Activated T-helper 1 cell treated with anti-CD3 and anti-CD28 coated beads, Interleukin-12 subunit alpha, Interleukin-12 subunit beta, Interleukin-2, Interleukin-4 antibody, amounts not matched to agents 30 ng/mL and 10 ng/mL and 1 ng/mL, durations not matched to agents 14 hours and 24 hours and 36 hours (primary cell): ENCODE data around the gene PAK5. TPM values are rescaled to one million over a fixed set of nuclear protein-coding genes. Genes with fewer than 3 reads are reported as not detected.

Experiments used
- DNase-seq: peaks from one replicate; pipeline ENCODE4 v3.0.0; 2021; ENCODE audit warnings: low spot score
- H3K27ac Mint-ChIP-seq: one replicate; pipeline ENCODE4 v1.8.0; 2021; ENCODE audit warnings: mild to moderate bottlenecking, mixed read lengths
- H3K27me3 Mint-ChIP-seq: one replicate; pipeline ENCODE4 v1.8.0; 2022; ENCODE audit warnings: mild to moderate bottlenecking, moderate library complexity, mixed read lengths; ENCODE audit not compliant: insufficient read depth
- H3K36me3 Mint-ChIP-seq: one replicate; pipeline ENCODE4 v1.8.0; 2021; ENCODE audit warnings: low read depth, mixed read lengths
- H3K4me1 Mint-ChIP-seq: one replicate; pipeline ENCODE4 v1.8.0; 2021; ENCODE audit warnings: low read depth, mixed read lengths
- H3K4me3 Mint-ChIP-seq: one replicate; pipeline ENCODE4 v1.8.0; 2021; ENCODE audit warnings: mild to moderate bottlenecking, moderate library complexity, mixed read lengths
- H3K9me3 Mint-ChIP-seq: one replicate; pipeline ENCODE4 v1.8.0; 2021; ENCODE audit warnings: mixed read lengths
- intact Hi-C: fragments of 100-400 bp; cut with micrococcal nuclease; formaldehyde crosslinking; loops from one replicate; pipeline ENCODE4 v1.15.1; 2024
- total RNA-seq: library from RNA; stranded (reverse); gene quantifications from 2 replicates; pipeline ENCODE4 v1.2.3, GENCODE V29; 2022

The PAK5 gene
- total RNA-seq, 1 donor from 2014 or later: not detected

DNA sequence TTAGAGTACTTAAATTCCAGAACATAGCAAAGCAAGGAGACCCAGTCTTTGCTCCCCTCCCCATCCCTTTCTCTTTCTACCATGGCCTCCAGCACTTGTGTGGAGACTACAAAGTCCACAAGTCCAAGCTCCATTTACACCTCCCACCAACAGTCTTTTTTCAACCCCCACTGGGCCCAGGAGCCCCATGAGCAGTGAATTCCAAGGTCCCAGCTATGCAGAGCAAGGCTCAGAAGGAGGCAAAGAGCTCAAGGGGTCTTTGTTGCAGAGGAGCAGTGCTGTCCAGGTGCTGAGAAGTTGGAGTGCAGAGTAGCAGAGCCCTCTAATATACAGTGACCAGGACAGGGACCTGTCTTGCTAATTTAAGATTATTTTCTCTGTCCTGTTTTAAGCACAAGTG, 9.0 kb downstream of the PAK5 start:
- H3K36me3 Mint-ChIP-seq: no peaks in the 10 kb centered on the region
- no peak overlapping the region for H3K27ac Mint-ChIP-seq
- H3K27me3 Mint-ChIP-seq: peaks cover 2% of the 10 kb centered on the region
- no peaks in the 10 kb centered on the region for H3K4me1 Mint-ChIP-seq
- intact Hi-C loops: no loop called here
- no peak for DNase-seq
- H3K9me3 Mint-ChIP-seq: no peaks in the 10 kb centered on the region
- H3K4me3 Mint-ChIP-seq: no peak overlapping the region

DNA sequence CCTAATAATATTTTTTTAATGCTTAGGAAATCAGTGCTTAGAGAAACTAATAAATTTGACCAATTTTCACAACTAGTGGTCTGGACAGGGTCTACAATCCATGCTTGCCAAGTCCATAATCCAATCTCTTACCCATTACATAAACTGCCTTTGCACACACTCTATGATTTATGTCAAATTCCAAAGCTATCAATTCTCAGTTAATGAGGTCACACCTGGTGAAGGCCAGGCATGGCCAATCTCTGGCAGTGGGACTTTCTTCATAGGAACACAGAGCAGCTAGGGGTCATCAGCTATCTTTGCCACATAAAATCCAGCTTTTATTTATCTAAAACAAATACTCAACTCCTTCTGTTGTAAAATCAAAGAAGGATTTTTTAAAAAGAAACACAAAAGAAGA, 21.2 kb downstream of the PAK5 start:
- no peaks in the 10 kb centered on the region for H3K36me3 Mint-ChIP-seq
- no peak overlapping the region for H3K27ac Mint-ChIP-seq
- DNase-seq: no peak
- no peak overlapping the region for H3K4me3 Mint-ChIP-seq
- H3K4me1 Mint-ChIP-seq: no peaks in the 10 kb centered on the region
- no peaks in the 10 kb centered on the region for H3K9me3 Mint-ChIP-seq
- intact Hi-C loops: no loop called here
- H3K27me3 Mint-ChIP-seq: no peaks in the 10 kb centered on the region

DNA sequence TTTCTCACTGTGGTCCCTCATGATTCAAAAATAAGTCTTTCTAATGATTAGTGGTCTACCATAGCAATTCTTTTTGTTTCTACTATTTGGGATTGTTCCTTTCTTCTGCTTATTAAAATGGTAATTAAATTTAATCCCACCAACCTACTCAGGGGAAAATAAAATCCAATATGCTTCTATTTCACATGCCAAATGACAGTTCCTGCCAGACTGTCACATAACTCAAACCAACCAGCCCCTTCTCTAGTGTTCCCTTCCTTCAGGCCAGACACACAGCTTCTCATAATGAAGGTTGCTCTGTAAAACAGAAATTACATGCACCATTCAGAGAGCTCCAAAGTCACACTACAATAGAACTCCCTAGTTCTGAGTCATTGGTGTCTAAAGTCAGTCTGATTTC, 23.2 kb downstream of the PAK5 start:
- Mint-ChIP-seq H3K9me3 (no peaks in the 10 kb centered on the region), H3K4me3 (no peak overlapping the region)

DNA sequence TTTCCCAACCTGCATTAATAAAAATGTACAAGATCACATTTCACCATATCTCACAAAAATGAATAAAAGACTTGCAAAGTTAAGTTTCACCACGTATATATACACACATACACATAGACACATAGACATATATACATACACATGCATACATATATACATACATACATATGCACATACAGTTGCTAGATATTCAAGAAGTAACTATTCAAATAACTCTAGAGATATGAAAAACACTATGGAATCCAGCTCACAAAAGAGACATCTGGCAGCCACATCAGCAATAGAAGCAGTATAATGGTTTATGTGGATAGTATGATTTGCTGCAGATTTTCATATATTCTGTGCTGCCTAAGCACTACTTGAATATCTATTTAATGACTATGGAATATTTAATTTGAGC, 28.1 kb downstream of the PAK5 start:
- intact Hi-C loops: no loop called here
- no peaks in the 10 kb centered on the region for H3K36me3 Mint-ChIP-seq
- no peaks in the 10 kb centered on the region for H3K4me1 Mint-ChIP-seq
- no peaks in the 10 kb centered on the region for H3K9me3 Mint-ChIP-seq
- no peak overlapping the region for H3K27ac Mint-ChIP-seq
- H3K4me3 Mint-ChIP-seq: no peak overlapping the region
- H3K27me3 Mint-ChIP-seq: no peaks in the 10 kb centered on the region
- DNase-seq: no peak

More for the DNA sequence above, 23.2 kb downstream of the PAK5 start:
- Mint-ChIP-seq H3K4me1 (no peaks in the 10 kb centered on the region), H3K36me3 (no peaks in the 10 kb centered on the region), H3K27me3 (no peaks in the 10 kb centered on the region), H3K27ac (no peak overlapping the region)
- DNase-seq: no peak
- intact Hi-C loops: no loop called here

DNA sequence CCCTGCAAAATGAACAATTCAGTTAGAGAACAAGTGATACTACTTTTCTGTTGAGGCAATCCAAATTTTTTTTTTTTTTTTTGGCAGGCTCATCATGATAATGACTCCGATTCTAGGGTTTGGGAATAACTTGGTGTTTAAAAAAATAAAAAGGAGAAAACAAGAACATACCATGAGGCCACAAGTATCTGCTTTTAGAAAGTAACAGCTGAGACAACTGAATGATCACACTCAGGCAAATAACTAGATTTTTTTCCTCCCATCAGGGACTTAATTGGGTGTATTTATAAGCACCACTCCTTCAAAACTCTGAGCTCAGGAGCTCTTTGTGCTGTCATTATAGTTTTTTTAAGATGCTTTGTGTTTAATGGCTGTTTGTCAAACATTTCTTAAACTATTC, 29.6 kb downstream of the PAK5 start:
- Mint-ChIP-seq H3K4me1 (no peaks in the 10 kb centered on the region), H3K4me3 (no peak overlapping the region), H3K27ac (no peak overlapping the region), H3K27me3 (no peaks in the 10 kb centered on the region), H3K9me3 (no peaks in the 10 kb centered on the region), H3K36me3 (no peaks in the 10 kb centered on the region)
- no peak for DNase-seq
- intact Hi-C loops: no loop called here

DNA sequence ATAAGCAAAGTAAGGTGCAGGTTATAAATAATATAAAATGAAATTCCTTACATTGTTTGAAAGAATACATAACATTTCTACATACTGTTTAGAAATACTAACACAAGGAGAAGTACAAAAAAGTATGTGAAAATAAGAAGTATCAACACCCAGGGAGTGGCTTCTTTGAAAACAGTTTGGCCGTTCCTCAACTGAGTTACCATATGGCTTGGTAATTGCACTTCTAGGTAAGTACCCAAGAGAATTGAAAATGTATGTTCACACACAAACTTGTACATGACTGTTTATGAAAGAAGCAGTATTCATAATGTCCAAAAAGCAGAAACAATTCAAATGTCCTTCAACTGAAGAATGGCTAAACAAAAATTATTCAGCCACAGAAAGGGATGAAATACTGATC, 30.7 kb downstream of the PAK5 start:
- intact Hi-C loops: no loop called here
- Mint-ChIP-seq H3K27ac (no peak overlapping the region), H3K9me3 (no peaks in the 10 kb centered on the region), H3K4me3 (no peak overlapping the region), H3K4me1 (no peaks in the 10 kb centered on the region), H3K27me3 (no peaks in the 10 kb centered on the region), H3K36me3 (no peaks in the 10 kb centered on the region)
- no peak for DNase-seq

DNA sequence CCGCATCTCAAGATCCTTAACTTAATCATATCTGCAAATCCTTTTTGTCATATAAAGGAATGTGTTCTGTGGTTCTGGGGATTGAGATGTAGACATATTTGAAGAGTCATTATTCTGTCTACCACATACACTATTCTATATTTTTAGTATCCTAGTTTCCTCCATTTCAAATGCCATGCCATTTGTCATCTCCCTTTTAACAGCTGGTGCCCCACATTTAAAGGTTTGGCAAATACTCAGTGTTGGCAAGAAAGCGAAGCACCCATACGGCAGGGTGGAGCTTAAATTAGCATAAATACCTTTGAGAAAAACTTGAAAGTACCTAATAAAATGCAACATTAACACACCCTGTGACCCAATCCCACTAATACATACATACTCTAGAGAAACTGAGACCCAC, 31.7 kb downstream of the PAK5 start:
- H3K4me3 Mint-ChIP-seq: no peak overlapping the region
- H3K4me1 Mint-ChIP-seq: no peaks in the 10 kb centered on the region
- H3K27ac Mint-ChIP-seq: no peak overlapping the region
- H3K36me3 Mint-ChIP-seq: no peaks in the 10 kb centered on the region
- intact Hi-C loops: no loop called here
- H3K9me3 Mint-ChIP-seq: no peaks in the 10 kb centered on the region
- no peaks in the 10 kb centered on the region for H3K27me3 Mint-ChIP-seq
- DNase-seq: no peak

DNA sequence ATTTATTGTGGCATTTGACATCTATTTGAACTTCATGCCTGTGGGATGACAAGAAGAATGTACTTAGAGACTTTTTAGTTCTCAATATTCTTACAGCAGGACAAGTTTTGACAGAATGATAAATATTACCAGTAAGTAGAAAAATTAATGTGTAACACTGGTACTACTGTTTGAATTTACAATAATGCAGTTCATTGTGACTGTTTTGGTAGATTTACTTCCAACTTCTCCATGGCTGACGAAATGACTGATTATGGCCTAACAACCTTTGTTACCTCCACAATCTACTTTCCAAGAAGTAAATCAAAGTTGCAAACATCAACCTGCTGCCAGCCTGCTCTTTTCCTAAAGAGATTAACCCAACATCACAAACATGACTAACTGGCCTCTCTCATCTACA, 38.5 kb downstream of the PAK5 start:
- Mint-ChIP-seq H3K36me3 (no peaks in the 10 kb centered on the region), H3K9me3 (no peaks in the 10 kb centered on the region), H3K27ac (no peak overlapping the region), H3K4me3 (no peak overlapping the region), H3K4me1 (no peaks in the 10 kb centered on the region), H3K27me3 (no peaks in the 10 kb centered on the region)
- no peak for DNase-seq
- intact Hi-C loops: no loop called here

DNA sequence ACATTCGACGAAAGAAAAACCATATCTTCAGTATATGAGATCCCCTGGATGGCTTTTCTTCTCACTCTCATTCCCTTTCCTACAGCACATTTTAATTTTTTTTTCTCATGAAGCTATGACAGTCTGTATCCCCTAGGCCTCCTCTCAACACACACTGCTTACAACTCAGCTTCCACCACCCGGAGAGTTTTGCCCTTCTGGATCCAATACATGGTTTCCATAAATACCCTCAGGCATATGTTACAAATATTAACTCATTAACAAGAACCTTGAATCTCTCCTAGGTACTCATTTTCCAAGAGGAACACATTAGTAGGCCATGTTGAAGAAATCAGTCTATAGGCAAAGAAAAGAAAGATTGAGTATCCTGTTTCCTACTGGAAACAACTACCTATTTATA, 44.0 kb downstream of the PAK5 start:
- DNase-seq: no peak
- H3K36me3 Mint-ChIP-seq: no peaks in the 10 kb centered on the region
- no peak overlapping the region for H3K27ac Mint-ChIP-seq
- no peaks in the 10 kb centered on the region for H3K4me1 Mint-ChIP-seq
- no peak overlapping the region for H3K4me3 Mint-ChIP-seq
- H3K9me3 Mint-ChIP-seq: no peaks in the 10 kb centered on the region
- intact Hi-C loops: no loop called here
- peaks cover 1% of the 10 kb centered on the region for H3K27me3 Mint-ChIP-seq

DNA sequence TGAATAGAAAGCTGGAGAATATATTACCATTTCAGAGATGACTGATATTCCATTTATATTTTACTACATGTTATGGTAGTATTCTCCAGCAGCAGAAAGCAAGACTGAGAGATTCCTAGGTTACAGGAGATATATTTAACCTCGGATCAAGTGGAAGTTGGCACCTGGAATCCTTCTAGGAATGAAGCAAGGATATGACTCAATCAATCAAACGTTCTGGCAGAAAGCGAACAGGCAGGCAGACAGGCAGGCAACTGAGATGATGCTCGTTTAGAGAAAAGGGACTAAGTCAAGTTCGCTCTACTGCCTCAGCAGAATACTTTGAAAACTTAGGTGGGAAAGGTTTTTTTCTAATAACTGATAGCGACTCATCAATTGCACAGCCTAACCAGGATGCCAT, 46.2 kb downstream of the PAK5 start:
- intact Hi-C loops: no loop called here
- H3K27ac Mint-ChIP-seq: no peak overlapping the region
- H3K9me3 Mint-ChIP-seq: no peaks in the 10 kb centered on the region
- H3K4me3 Mint-ChIP-seq: no peak overlapping the region
- H3K27me3 Mint-ChIP-seq: peaks cover 1% of the 10 kb centered on the region
- H3K36me3 Mint-ChIP-seq: no peaks in the 10 kb centered on the region
- no peak for DNase-seq
- no peaks in the 10 kb centered on the region for H3K4me1 Mint-ChIP-seq

DNA sequence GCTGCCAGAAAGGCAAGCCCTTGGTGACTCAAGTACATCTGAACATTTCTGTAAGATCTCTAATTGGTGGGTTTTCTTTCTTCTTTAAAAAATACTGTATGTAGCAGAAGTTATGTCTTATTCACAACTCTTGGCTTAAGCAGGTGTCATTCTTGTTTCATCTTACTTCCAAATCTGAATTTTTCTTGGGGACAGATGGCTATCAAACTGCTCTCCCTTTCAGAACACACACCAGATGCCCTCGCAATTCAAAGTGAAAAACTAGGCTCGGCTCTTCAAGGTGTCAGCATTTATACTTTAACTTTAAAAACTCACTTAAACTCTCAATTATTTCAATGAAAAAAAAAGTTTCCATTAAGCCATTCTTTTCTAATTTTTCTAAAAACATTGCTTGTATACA, 49.7 kb downstream of the PAK5 start:
- Mint-ChIP-seq H3K27me3 (peaks cover 1% of the 10 kb centered on the region), H3K4me3 (no peak overlapping the region), H3K4me1 (no peaks in the 10 kb centered on the region), H3K9me3 (no peaks in the 10 kb centered on the region), H3K27ac (no peak overlapping the region), H3K36me3 (no peaks in the 10 kb centered on the region)
- intact Hi-C loops: no loop called here
- no peak for DNase-seq

DNA sequence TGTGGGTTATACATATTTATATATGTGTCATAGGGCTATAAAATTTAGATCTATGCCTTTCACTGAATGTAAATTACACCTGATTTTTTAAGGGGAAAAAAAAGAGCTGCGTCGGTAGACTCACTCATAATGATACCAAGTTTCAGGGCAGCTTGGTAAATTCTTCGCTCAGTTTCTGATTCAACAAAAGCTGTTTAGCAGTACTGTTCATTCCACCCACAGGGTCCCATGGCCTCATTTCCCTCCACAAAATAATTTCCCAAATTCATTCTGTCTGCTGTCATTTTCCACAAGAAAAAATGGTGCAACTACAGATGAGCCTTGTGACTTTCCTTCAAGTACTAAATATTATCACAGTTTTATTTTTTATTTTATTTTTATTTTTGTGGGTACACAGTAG, 63.7 kb downstream of the PAK5 start:
- H3K4me3 Mint-ChIP-seq: no peak overlapping the region
- H3K27ac Mint-ChIP-seq: no peak overlapping the region
- intact Hi-C loops: no loop called here
- H3K9me3 Mint-ChIP-seq: peaks cover 3% of the 10 kb centered on the region
- H3K36me3 Mint-ChIP-seq: no peaks in the 10 kb centered on the region
- H3K4me1 Mint-ChIP-seq: no peaks in the 10 kb centered on the region
- DNase-seq: no peak
- H3K27me3 Mint-ChIP-seq: no peaks in the 10 kb centered on the region

DNA sequence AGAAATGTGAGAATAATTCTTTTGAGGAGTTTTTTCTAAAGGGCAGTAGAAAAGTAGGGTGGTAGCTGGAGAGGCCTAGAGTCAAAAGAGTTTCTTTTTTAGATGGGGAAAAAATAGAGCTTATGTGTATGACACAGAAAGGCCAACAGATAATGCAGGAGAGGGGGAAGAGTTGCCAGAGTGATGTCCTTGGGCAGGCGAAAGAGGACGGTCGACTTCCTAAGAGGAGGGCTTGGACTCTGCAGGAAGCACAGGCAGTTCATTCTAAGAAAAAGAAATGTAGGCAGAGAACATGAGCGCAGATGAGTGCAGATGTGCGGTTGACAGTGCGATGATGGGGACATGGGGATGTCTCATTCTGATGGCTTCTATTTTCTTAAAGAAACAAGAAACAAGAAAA, 68.9 kb downstream of the PAK5 start:
- DNase-seq: no peak
- H3K27me3 Mint-ChIP-seq: no peaks in the 10 kb centered on the region
- intact Hi-C loops: no loop called here
- H3K27ac Mint-ChIP-seq: no peak overlapping the region
- H3K4me3 Mint-ChIP-seq: no peak overlapping the region
- peaks cover 10% of the 10 kb centered on the region for H3K9me3 Mint-ChIP-seq
- H3K36me3 Mint-ChIP-seq: no peaks in the 10 kb centered on the region
- no peaks in the 10 kb centered on the region for H3K4me1 Mint-ChIP-seq

DNA sequence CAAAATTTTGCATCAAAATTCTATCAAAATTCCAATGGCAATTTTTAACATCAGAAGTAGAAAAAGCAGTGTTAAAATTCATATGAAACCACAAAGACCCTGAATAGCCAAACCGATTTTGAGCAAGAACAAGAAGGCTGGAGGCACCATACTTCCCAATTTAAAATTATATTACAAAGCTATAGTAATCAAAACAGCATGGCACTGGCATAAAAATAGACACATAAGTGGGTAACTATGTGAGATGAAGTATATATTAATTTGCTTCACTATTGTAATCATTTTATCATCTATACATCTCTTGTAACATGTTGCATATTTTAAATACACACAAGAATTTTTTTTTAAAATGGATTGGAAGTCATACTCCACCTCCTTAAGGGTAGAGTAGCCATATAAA, 77.4 kb downstream of the PAK5 start:
- H3K36me3 Mint-ChIP-seq: no peaks in the 10 kb centered on the region
- no peaks in the 10 kb centered on the region for H3K4me1 Mint-ChIP-seq
- H3K27ac Mint-ChIP-seq: no peak overlapping the region
- H3K4me3 Mint-ChIP-seq: no peak overlapping the region
- intact Hi-C loops: no loop called here
- H3K9me3 Mint-ChIP-seq: peaks cover 15% of the 10 kb centered on the region
- DNase-seq: no peak
- no peaks in the 10 kb centered on the region for H3K27me3 Mint-ChIP-seq
